ENCODE measurements around the gene ZBTB21.

Gene ZBTB21

GRCh38 chr21:41985662-41986416 lies 24.3 kb downstream of the ZBTB21 start:
- DNase-seq, result no peak

DNA sequence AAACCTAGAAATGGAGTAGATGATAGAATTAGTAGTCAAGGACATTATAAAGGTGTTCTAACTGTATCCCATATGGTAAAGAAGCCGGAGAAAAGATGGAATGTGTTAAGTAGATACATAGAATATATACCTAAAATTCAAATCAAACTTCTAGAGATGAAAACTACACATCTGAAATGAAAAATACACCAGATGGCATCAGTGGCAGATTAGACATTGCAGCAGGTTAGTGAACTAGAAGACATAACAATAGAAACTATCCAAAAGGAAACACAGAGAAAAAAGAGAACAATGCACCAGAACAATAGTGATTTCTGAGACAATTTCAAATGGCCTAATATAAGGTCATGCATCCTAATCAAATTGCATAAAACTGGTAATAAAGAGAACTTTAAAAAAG lies 26.9 kb downstream of the ZBTB21 start:
- no peak for DNase-seq

DNA sequence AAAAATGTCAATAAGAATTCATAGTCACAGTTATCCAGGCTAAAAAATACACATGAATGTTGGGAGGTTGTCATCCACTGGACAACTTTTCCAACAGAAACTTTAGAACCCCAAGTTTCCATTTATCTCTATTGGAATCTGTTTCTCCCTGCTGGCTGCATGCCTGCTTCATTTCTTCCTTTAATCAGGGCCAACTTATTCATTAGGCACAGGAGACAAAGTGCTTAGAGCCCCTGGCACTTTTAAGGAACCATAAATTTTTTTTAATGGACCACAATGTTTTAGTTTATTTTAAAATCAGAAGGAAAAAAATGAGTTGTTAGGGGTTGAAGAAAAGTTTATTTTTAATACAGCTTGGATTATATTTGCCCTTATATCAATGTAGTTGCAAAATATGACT lies 29.6 kb downstream of the ZBTB21 start:
- no peak for DNase-seq

- no peak for DNase-seq
Observed at GRCh38 chr21:41979751-41980369, 30.3 kb downstream of the ZBTB21 start.

GRCh38 chr21:41979335-41979734 lies 30.8 kb downstream of the ZBTB21 start:
- DNase-seq, result no peak

GRCh38 chr21:41977034-41977950 lies 32.9 kb downstream of the ZBTB21 start:
- DNase-seq, result no peak

- DNase-seq, result no peak
Observed at GRCh38 chr21:41976611-41977010, 33.5 kb downstream of the ZBTB21 start.

GRCh38 chr21:41975391-41976272 lies 34.5 kb downstream of the ZBTB21 start:
- no peak for DNase-seq

- no peak for DNase-seq
Observed at GRCh38 chr21:41974752-41975053, 35.5 kb downstream of the ZBTB21 start.

DNA sequence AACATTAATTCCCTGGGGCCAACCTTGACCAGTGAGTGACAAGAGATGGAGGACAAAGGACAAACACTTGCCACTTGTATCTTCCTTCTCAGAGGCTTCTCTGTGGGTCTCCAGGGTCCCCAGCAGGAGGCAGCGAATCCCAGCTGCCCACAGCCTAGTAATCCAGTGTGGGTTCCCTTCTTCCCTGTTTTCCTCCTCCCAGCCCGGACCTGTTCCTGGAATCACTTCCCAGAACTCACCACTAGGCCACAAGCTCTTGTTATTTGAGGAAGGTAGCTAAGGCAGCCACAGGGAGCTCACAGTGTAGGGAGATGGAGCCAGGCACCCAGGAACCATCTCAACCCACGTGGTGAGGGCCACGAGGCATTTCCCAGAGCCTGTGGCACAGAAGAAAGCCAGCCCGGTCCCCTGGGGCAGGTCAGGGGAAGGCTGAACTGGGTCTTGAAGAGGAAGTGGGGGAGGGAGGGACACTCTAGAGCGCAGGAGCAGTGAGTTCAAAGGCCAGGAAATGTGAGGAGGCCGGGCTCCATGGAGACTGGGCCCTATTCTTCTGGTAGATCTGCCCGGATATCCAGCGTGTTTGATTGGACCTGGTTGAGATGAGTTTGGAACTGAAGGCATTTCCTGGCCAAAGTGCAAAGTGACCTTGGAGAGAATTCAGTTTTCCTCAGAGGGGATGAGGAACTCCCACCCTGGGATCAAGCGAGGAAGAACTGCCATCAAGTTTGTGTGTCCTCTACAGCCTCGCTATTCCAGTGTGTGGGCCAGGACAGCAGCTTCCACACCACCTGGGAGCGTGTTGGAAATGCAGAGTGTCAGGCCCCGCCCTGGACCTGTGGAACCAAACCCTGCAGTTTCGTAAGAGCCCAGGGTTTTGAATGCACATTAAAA lies 36.1 kb downstream of the ZBTB21 start:
- DNase-seq, result no peak

DNA sequence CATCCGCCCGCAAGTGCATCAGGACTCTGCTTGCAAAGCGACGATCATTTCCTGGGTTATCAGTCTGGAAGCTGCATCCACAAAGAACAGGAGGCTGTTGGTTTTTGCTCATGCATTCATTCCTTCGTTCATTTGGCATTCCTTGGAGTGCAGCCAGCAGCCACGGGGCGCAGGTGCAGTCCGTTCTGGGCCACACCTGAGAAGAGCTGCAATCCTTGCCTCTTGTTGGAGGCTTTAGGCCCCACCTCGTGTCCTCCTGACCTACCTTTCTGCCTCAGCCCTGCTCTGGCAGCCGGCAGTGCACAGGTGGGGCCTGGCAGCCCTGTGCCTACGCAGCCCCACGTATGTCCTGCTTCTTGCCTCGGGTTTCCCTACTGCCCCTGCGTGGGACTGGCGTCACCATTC lies 36.7 kb downstream of the ZBTB21 start:
- DNase-seq, result no peak

GRCh38 chr21:41972511-41973205 lies 37.5 kb downstream of the ZBTB21 start:
- no peak for DNase-seq

- DNase-seq, result no peak
Observed at GRCh38 chr21:41971891-41972290, 38.3 kb downstream of the ZBTB21 start.

DNA sequence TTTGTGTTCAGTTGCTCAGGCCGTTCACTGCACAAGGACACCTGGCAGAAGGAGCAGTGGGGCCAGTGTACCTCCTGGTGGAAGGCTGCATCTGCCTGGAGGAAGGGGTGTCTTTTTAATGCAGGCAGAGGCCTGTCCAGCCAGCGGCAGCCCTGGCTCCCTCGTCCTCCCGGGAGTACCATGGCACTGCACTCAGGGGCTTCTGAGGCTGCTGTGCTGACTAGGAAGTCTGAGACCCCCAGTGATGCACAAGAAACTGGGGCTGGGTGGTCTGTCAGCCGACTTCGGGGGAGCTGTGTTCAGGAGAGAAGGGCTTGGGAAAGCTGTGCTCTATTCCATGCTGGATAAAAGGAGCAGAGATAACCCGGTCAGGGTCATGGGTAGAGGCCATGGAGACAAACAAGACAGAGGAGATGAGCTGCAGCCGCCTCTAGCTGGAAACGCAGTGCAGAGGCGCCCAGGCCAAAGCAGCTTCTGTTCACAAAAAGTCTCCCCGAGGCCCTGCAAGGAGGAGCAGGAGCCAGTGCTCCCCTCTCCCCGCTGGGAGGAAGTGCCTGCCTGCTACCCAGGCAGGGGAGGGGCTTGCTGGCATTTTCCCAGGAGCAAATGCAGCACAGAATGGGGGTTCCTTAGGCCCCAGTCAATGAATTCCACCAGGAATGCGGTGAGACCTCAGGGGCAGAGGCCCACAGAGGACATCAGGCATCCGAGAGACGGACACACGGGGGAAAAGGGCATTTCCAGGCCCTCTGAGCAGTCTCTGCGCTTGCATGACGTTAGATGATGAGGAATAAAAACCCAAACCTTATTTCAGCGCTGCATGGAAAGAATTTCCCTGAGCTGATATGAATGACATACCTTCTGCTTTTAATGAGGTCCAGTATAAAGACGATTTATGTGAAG lies 39.2 kb downstream of the ZBTB21 start:
- DNase-seq, result no peak

DNA sequence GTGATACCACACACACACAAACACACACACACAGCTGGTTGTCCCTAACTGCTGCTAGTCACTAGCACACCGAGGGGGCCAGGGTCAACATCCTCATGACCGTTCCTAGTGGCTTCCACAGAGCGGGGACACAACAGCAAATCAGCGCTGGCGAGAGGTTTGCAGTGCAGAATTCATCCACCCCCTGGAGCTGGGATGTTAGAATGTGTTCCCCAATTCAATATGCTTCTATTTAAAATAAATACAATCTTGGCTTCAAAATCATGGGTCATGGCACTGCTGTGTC lies 40.1 kb downstream of the ZBTB21 start:
- DNase-seq, result no peak

DNA sequence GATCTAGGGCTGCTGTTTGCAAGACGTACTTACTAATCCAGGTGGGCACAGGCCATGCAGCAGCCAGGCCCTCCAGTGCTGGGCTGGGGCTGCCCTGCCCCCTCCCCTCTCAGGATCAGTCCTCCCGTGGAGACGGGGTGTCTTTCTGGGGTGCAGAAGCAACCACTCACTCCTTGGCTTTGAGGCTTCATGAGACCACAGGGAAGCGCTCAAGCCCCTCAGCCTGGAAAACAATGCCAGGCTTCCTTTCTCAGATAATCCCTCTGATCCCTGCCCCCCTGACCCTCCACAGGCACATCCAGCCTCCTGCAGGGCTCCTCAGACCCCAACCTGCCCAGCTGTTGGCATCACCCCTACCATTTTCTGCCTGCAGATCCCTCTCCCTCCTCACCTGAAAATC lies 42.5 kb downstream of the ZBTB21 start:
- no peak for DNase-seq

DNA sequence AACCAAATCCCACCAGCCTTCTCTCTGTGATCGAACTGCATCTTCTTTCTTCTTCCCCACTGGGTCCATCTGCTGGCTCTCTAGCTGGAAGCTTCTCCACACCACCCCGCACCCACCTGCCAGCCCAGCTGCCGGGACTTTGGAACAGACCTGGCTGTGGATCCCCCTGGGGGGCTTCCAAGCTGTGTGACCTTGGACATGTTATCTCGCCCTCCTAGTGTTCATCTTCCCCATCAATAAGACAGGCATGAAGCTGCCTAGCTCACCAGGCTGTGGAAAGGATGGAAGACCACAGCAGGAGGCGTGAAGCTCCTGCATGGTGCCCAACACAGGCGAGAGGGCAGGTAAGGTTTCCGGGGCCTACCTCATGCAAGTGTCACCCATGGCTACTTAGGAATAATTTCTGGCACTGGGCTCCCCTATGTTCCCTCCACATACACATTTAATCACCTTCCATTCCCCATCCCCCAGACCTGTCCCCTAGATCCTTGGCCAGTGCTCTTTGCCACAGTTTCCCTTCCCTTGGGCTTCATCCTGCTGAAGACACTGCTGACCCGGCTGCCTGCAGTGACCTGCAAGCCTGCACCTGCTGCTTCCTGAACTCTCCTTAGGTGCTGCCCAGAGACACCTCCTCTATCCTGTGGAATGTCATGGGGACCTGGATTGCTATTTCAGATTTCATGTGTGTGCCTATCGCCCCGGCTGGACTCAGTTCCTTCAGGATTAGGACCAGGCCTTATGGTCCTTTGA lies 43.1 kb downstream of the ZBTB21 start:
- DNase-seq, result no peak

DNA sequence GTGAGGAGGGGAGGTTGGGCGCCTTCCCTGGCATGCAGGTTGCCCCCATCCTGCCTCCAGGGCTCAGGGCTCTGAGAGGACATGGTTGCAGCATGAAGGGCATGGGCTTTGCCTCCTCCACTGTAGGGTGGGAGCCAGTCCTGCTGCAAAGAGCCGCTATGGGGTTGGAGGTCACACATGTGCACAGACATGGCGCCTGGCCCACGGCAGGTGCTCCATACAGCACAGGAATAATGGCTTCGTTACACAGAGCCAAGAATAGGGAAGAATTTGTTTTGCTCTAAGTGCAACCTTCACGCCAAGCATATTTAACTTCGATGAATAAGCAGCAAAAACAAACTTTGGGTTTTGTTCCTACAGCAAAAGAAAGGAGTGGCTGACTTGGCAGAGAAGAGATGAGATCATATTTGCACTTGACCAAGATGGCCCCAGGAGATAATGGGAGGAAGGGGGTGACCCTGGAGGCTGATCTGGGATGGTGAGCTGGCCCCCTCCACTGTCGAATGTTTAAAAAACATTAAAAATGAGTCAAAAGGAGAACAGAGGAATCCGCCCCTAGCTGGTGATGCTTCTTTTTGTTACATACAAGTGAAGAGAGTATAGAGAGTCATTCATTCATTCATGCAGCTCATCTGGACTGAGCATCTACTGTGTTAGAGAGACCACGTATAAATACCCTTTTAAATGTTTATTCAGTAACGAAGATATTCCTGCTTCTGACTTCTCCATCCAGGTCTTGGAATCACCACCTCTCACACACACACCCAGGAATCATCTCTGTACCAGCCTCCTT lies 43.9 kb downstream of the ZBTB21 start:
- no peak for DNase-seq
